ENCODE data around the gene SPEN. TPM values are rescaled to one million over a fixed set of nuclear protein-coding genes. Genes with fewer than 3 reads are reported as not detected.

SPEN gene
- total and polyA plus RNA-seq, 10 of the 15 experiments (the other 5 are each of a cell fraction or from before 2014, with no cell fraction given), result 5.2 to 58.7 (median 20.1) TPM

- TF ChIP-seq MEF2B (IDR thresholded peaks at IDR 0.05; ENCODE audit: partially characterized antibody, poor library complexity, severe bottlenecking) (peak; percentile 95), ZNF384 (IDR thresholded peaks at IDR 0.05; ENCODE audit: borderline replicate concordance, low read depth, low read length) (no peak), CHD4 (IDR thresholded peaks at IDR 0.05) (no peak), NBN (IDR thresholded peaks at IDR 0.05) (0 out of 2 replicates have a peak, but pooled peaks have one; percentile 3), NFXL1 (IDR thresholded peaks at IDR 0.05; ENCODE audit: borderline replicate concordance) (no peak)
These were observed 35.2 kb downstream of the SPEN start (continued) for GRCh38 chr1:15882665-15883064.

GRCh38 chr1:15883326-15883725, 35.8 kb downstream of the SPEN start:
- ChIA-PET POLR2A (interaction anchor here (1.0 to 1.2 kb wide), 6 partner anchors 29 to 91 kb away, joined by 3 to 5 read pairs (median 4); partner anchors contain the start of gene SPEN), CTCF (interaction anchor here (0.6 to 1.4 kb wide), 9 partner anchors 33 to 595 kb away, joined by 3 to 9 read pairs (median 3); no protein-coding TSS in a partner anchor), SMC1A (ENCODE audit: uncharacterized antibody, unreplicated experiment) (interaction anchor here (0.6 to 1.5 kb wide), 15 partner anchors 12 to 91 kb away, joined by 3 to 11 read pairs (median 5); no protein-coding TSS in a partner anchor), RAD21 (ENCODE audit: unreplicated experiment) (interaction anchor here (0.6 to 2.0 kb wide), 12 partner anchors 20 to 124 kb away, joined by 3 to 7 read pairs (median 3); partner anchors contain the start of gene ZBTB17)
- in situ Hi-C loops (cut with MboI), result no loop called here
- peak; percentile 47 for ATAC-seq
- H3K36me3 ChIP-seq (ENCODE audit: control insufficient read depth in 2 of 2, insufficient read depth in 2 of 2, low read length in 1 of 2), result peaks cover 1 to 4% of the 10 kb centered on the region in 2 experiments; a peak in 3 of 4 replicates
- FAIRE-seq, result no peak
- DNase-seq (ENCODE audit: low read depth, low spot score), result no peak
- H3K79me2 ChIP-seq (ENCODE audit: control insufficient read depth, insufficient read depth, low read length), result peaks cover 81% of the 10 kb centered on the region
- peak overlapping the region; percentile 2; the same call in 1 of the 2 replicates for H3K9ac ChIP-seq (ENCODE audit: control insufficient read depth, insufficient read depth, low read length)
- H3K27me3 ChIP-seq (replicated peaks in 1 of 2; ENCODE audit: control insufficient read depth in 2 of 2, insufficient read depth in 2 of 2, low read length in 1 of 2), result no peaks in the 10 kb centered on the region
- no peaks in the 10 kb centered on the region for H3K9me3 ChIP-seq (replicated peaks; ENCODE audit: control insufficient read depth, insufficient read depth, low read length)
- no TSS peak for BruUV-seq (replicated peaks)
- peaks cover 24% of the 10 kb centered on the region for H3K4me1 ChIP-seq (ENCODE audit: control insufficient read depth, insufficient read depth, low read length)
- H3K27ac ChIP-seq (ENCODE audit: control insufficient read depth, insufficient read depth), result 0 out of 2 replicates have a peak overlapping the region, but pooled peaks have one; percentile 31
- 50% methylated on average over 6 of the region's 6 CpGs for WGBS (ENCODE audit: insufficient coverage, insufficient replicate concordance, low lambda C conversion rate, missing lambda C conversion rate)
- intact Hi-C loops (cut with micrococcal nuclease; ENCODE audit: unreplicated experiment), result loop anchor here (5.0 kb wide), 1 partner anchor 66 kb away; no protein-coding TSS in a partner anchor
- no peaks in the 10 kb centered on the region for H4K20me1 ChIP-seq (ENCODE audit: control insufficient read depth, insufficient read depth)
- H3K4me2 ChIP-seq (ENCODE audit: control insufficient read depth, insufficient read depth), result peak overlapping the region; percentile 57
- no peak for TF ChIP-seq ZSCAN29 (IDR thresholded peaks at IDR 0.05)
- TF ChIP-seq TCF7 (IDR thresholded peaks at IDR 0.05; ENCODE audit: borderline replicate concordance), result no peak
- TF ChIP-seq SRF (IDR thresholded peaks at IDR 0.05; ENCODE audit: low read depth in 2 of 2, low read length in 2 of 2), result no peak
- TF ChIP-seq NBN (IDR thresholded peaks at IDR 0.05), result 0 out of 2 replicates have a peak, but pooled peaks have one; percentile 49
- no peak for TF ChIP-seq BACH1 (IDR thresholded peaks at IDR 0.05; ENCODE audit: borderline replicate concordance)
- no peak for TF ChIP-seq PBX3 (IDR thresholded peaks at IDR 0.05; ENCODE audit: insufficient replicate concordance, low read depth, low read length)
- TF ChIP-seq ZNF687 (IDR thresholded peaks at IDR 0.05), result peak; percentile 23; the same call in 1 of the 2 replicates
- no peak for TF ChIP-seq HSF1 (IDR thresholded peaks at IDR 0.05; ENCODE audit: low read depth, low read length)
- no peak for TF ChIP-seq SREBF2 (IDR thresholded peaks at IDR 0.05; ENCODE audit: low read length)
- TF ChIP-seq RUNX3 (IDR thresholded peaks at IDR 0.05; ENCODE audit: low read length), result peak; percentile 13; the same call in 1 of the 2 replicates
- no peak for TF ChIP-seq CREM (IDR thresholded peaks at IDR 0.05; ENCODE audit: low read depth)
- H2AFZ ChIP-seq (ENCODE audit: control insufficient read depth, low read depth, low read length), result no peak overlapping the region
- H3K4me3 ChIP-seq, result no peak overlapping the region
